ENCODE measurements around the gene TMC6. TPM values are rescaled to one million over a fixed set of nuclear protein-coding genes. Genes with fewer than 3 reads are reported as not detected.
"Not testable (repeated sequence)": the region's sequence is repeated elsewhere in the genome, so short reads cannot be mapped to it uniquely, and the experiment has no call there.

Gene TMC6
- total and polyA plus RNA-seq, 5 experiments from 2014 or later, result 186 to 819 (median 253) TPM

DNA sequence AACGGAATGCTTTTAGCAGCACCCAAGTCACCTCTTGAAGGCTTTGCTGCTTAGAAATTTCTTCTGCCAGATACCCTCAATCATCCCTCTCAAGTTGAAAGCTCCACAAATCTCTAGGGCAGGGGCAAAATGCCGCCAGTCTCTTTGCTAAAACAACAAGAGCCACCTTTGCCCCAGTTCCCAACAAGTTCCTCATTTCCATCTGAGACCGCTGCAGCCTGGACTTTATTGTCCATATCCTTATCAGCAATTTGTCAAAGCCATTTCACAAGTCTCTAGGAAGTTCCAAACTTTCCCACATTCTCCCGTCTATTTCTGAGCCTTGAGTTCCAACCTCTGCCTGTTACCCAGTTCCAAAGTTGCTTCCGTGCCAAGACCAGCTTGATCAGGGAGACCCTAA, 27.4 kb downstream of the TMC6 start:
- Mint-ChIP-seq H3K4me3 (no peak overlapping the region), H3K4me1 (peaks cover 0 to 2% (median 0%) of the 10 kb centered on the region in 4 donors), H3K36me3 (peaks cover 0 to 86% (median 25%) of the 10 kb centered on the region in 3 donors), H3K27me3 (no peaks in the 10 kb centered on the region), H3K27ac (peak overlapping the region in 5 of 10 donors; percentile 40 to 75 (median 56)), H3K9me3 (no peaks in the 10 kb centered on the region)
- ATAC-seq (no peak), DNase-seq (no peak)
- POLR2A ChIA-PET, result interaction anchor here (15.9 kb wide), 1 partner anchor 34 kb away, joined by 615 read pairs; the partner anchor contains the start of genes C17orf99, TMC6 and TMC8

DNA sequence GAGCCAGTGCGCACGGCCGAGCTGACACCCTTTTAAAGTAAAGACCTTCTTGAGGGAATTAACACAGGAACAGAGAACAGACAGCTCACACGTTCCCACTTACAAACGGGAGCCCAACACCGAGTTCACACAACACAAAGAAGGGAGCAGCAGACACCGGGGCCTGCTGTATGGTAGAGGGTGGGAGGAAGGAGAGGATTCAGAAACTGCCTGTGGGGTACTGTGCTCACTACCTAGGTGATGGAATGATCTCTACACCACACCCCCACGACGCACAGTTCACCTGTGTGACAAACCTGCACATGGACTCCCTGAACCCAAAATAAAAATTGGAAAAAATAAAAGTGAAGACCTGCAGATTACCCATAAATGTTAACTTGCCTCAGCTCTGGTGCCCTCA, 32.5 kb downstream of the TMC6 start:
- Mint-ChIP-seq H3K9me3 (no peaks in the 10 kb centered on the region), H3K27ac (peak overlapping the region in 2 of 10 donors; percentile 11 to 63)
- POLR2A ChIA-PET, result interaction anchor here (0.8 to 1.1 kb wide), 2 partner anchors 15 to 38 kb away, joined by 3 read pairs; no protein-coding TSS in a partner anchor

DNA sequence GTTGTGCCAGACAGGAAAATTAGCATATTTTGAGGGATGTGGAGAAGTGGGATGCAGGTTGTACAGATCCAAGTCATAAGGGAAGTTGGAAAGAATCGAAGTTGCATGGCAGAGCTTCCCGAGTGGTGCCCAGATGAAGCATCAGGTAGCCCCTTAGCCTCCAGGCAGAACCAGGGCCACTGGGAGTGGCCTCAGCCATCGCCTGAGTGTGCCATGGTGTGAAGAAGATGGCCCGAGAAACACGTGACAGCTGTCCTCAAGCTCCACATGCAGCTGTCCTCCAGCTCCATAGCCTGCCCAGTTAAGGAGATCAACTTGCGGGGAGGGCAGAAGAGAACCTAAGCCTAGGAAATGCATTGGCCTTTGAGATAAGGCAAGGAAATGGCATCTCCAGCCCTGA, 33.5 kb downstream of the TMC6 start:
- no peak for ATAC-seq
- Mint-ChIP-seq H3K27me3 (no peaks in the 10 kb centered on the region), H3K4me3 (no peak overlapping the region), H3K36me3 (peaks cover 0 to 95% (median 26%) of the 10 kb centered on the region in 3 donors), H3K27ac (peak overlapping the region in 2 of 10 donors; percentile 48 to 66), H3K9me3 (no peaks in the 10 kb centered on the region), H3K4me1 (no peaks in the 10 kb centered on the region)
- DNase-seq, result no peak
- POLR2A ChIA-PET, result no interaction called here

More for the DNA sequence above, 32.5 kb downstream of the TMC6 start:
- ATAC-seq, result no peak
- H3K4me1 Mint-ChIP-seq, result no peaks in the 10 kb centered on the region
- peaks cover 0 to 93% (median 26%) of the 10 kb centered on the region in 3 donors for H3K36me3 Mint-ChIP-seq
- no peak overlapping the region for H3K4me3 Mint-ChIP-seq
- no peak for DNase-seq
- no peaks in the 10 kb centered on the region for H3K27me3 Mint-ChIP-seq

- Mint-ChIP-seq H3K27me3 (no peaks in the 10 kb centered on the region), H3K36me3 (peaks cover 0 to 94% (median 21%) of the 10 kb centered on the region in 3 donors), H3K27ac (no peak overlapping the region)
Measured at GRCh38 chr17:78092794-78093324, 35.7 kb downstream of the TMC6 start.

DNA sequence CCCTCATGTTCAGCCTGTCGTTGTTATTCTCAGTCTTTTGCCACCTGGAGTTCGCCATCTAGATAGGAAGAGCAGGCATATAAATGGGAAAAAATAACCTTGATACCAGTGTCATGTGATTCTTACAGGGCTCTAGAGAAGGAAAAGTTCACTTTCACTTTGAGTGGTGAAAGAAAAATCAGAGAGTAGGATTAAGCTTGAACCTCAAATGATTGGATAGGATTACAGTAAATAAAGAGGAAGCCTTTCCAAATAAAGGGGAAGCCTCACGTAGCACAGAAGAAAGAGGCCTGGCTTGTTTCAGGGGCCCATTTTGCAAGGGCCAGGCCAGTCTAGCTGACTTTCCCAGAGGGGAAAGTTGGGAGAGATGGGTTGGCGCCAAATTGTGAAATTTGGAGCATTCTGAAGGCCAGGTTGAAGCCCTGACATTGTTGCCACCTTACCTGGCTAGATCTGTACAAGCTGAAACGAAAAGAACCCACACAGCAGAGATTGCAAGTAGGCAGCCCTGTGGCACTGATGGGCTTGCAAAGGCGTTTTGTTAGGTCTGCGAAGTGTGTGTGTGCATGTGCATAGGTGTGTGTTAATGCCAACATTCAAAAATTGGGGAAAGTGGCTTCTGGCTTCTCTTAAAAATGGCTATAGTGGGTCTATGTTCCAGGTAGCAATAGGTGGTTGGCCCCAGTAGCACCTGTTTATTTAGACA, 38.8 kb downstream of the TMC6 start:
- no peaks in the 10 kb centered on the region for H3K9me3 Mint-ChIP-seq
- DNase-seq (no peak), ATAC-seq (no peak)
- POLR2A ChIA-PET, result interaction anchor here (0.6 kb wide), 1 partner anchor 225 kb away, joined by 3 read pairs; no protein-coding TSS in a partner anchor
- H3K27ac Mint-ChIP-seq, result peak overlapping the region in 7 of 10 donors; percentile 27 to 81 (median 44)
- H3K27me3 Mint-ChIP-seq, result no peaks in the 10 kb centered on the region
- no peak overlapping the region for H3K4me3 Mint-ChIP-seq
- peaks cover 0 to 96% (median 21%) of the 10 kb centered on the region in 3 donors for H3K36me3 Mint-ChIP-seq
- peaks cover 0 to 3% (median 2%) of the 10 kb centered on the region in 4 donors for H3K4me1 Mint-ChIP-seq

More at GRCh38 chr17:78092794-78093324, 35.7 kb downstream of the TMC6 start:
- ATAC-seq, result no peak
- no peak for DNase-seq
- no peak overlapping the region for H3K4me3 Mint-ChIP-seq
- H3K4me1 Mint-ChIP-seq, result peaks cover 0 to 3% (median 2%) of the 10 kb centered on the region in 4 donors
- POLR2A ChIA-PET, result interaction anchor here (1.1 kb wide), 1 partner anchor 44 kb away, joined by 3 read pairs; no protein-coding TSS in a partner anchor
- H3K9me3 Mint-ChIP-seq, result no peaks in the 10 kb centered on the region

DNA sequence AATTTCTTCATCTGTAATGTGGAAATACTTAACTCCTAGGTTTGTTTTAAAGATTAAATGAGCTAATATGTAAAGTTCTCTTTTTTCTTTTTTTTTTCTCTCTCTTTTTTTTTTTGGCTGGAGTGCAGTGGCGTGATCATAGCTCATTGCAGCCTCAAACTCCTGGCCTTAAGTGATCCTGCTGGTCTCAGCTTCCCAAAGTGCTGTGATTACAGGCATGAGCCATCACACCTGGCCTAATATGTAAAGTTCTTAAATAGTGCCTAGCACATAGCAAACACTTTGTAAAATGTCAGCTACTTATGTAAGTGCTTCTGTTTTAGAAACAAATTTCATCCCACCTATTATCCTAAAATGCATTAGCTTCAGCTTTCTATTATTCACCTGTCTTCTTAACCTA, 40.0 kb downstream of the TMC6 start:
- no peaks in the 10 kb centered on the region for H3K27me3 Mint-ChIP-seq
- no peak for DNase-seq
- no peak overlapping the region for H3K4me3 Mint-ChIP-seq
- peak overlapping the region in 4 of 10 donors; percentile 32 to 71 (median 52) for H3K27ac Mint-ChIP-seq
- no peaks in the 10 kb centered on the region for H3K9me3 Mint-ChIP-seq
- H3K4me1 Mint-ChIP-seq, result peaks cover 0 to 3% (median 2%) of the 10 kb centered on the region in 4 donors
- H3K36me3 Mint-ChIP-seq, result peaks cover 0 to 95% (median 24%) of the 10 kb centered on the region in 3 donors
- no peak for ATAC-seq
- POLR2A ChIA-PET, result interaction anchor here (0.6 kb wide), 1 partner anchor 60 kb away, joined by 10 read pairs; no protein-coding TSS in a partner anchor

DNA sequence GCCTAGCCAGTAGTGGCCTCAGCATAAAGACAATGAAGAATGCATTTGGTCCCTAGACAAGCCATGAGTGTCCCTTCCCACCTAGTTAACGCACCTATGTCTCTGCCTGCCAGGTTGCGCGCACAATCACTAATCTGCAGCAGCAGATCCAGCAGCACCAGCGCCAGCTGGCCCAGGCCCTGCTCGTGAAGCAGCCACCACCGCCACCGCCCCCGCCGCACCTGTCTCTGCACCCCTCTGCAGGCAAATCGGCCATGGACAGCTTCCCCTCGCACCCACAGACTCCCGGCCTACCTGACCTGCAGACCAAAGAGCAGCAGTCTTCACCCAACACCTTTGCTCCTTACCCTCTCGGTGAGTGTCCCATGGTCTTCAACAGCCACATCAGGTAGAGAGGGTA, 41.8 kb downstream of the TMC6 start:
- no peak for DNase-seq
- Mint-ChIP-seq H3K4me1 (peaks cover 0 to 3% (median 2%) of the 10 kb centered on the region in 4 donors), H3K27ac (peak overlapping the region in 4 of 10 donors; percentile 53 to 67 (median 60)), H3K9me3 (no peaks in the 10 kb centered on the region), H3K36me3 (peaks cover 0 to 95% (median 24%) of the 10 kb centered on the region in 3 donors), H3K27me3 (no peaks in the 10 kb centered on the region), H3K4me3 (no peak overlapping the region)
- POLR2A ChIA-PET, result no interaction called here
- ATAC-seq, result no peak

DNA sequence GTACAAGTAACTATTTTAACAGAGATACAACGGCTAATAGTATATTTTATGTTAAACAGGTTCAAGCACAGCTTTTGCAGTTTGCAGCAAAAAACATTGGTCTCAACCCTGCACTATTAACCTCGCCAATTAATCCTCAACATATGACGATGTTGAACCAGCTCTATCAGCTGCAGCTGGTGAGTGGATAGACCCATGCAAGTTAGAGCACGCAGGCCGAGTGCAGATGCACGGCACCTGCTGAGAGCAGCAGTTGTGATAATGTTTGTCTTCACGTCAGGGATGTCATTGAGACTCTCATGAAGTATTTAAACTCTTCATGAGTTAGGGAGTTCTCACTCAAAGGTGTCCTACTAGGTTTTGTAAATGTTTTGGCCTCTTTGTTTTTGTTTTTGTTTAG, 45.6 kb downstream of the TMC6 start:
- no peak overlapping the region for H3K27ac Mint-ChIP-seq
- POLR2A ChIA-PET, result interaction anchor here (0.6 kb wide), 1 partner anchor 1004 kb away, joined by 5 read pairs; no protein-coding TSS in a partner anchor

GRCh38 chr17:78082355-78082872, 46.1 kb downstream of the TMC6 start:
- DNase-seq, H3K4me1 Mint-ChIP-seq, H3K9me3 Mint-ChIP-seq, ATAC-seq, H3K27me3 Mint-ChIP-seq, H3K4me3 Mint-ChIP-seq: not testable (repeated sequence)
- POLR2A ChIA-PET, result interaction anchor here (0.6 kb wide), 2 partner anchors 106 to 1004 kb away, joined by 4 to 5 read pairs; no protein-coding TSS in a partner anchor
- Mint-ChIP-seq H3K36me3 (peaks cover 0 to 98% (median 18%) of the 10 kb centered on the region in 3 donors), H3K27ac (peak overlapping the region in 1 of 10 donors; percentile 80)

More for the DNA sequence above, 45.6 kb downstream of the TMC6 start:
- Mint-ChIP-seq H3K36me3 (peaks cover 0 to 97% (median 22%) of the 10 kb centered on the region in 3 donors), H3K4me1 (peaks cover 0 to 2% (median 0%) of the 10 kb centered on the region in 4 donors), H3K27me3 (no peaks in the 10 kb centered on the region), H3K9me3 (no peaks in the 10 kb centered on the region), H3K4me3 (no peak overlapping the region)
- DNase-seq (no peak), ATAC-seq (no peak)

GRCh38 chr17:78081551-78081950, 47.0 kb downstream of the TMC6 start:
- H3K9me3 Mint-ChIP-seq, result no peaks in the 10 kb centered on the region
- POLR2A ChIA-PET, result no interaction called here
- no peak for ATAC-seq
- peaks cover 0 to 2% (median under 1%) of the 10 kb centered on the region in 4 donors for H3K4me1 Mint-ChIP-seq
- H3K27ac Mint-ChIP-seq, result no peak overlapping the region
- H3K36me3 Mint-ChIP-seq, result peaks cover 0 to 98% (median 17%) of the 10 kb centered on the region in 3 donors
- no peak overlapping the region for H3K4me3 Mint-ChIP-seq
- no peaks in the 10 kb centered on the region for H3K27me3 Mint-ChIP-seq
- no peak for DNase-seq

DNA sequence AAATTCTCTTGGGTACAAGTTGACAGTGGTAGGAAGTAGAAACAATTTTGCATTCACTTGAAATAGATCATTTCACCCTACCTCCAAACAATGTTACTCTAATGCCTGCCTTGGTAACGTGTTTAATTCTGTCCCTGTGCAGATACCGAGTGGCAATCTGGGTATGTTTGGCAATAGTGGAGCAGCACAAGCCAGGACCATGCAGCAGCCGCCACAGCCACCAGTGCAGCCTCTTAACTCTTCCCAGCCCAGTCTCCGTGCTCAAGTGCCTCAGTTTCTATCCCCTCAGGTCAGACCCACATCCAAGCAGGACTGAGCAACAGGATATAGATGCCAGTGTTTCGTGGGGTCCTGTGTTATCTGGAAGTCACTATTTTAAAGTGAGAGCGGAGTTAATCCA, 49.3 kb downstream of the TMC6 start:
- Mint-ChIP-seq H3K4me1 (peaks cover 0 to 4% (median 0%) of the 10 kb centered on the region in 4 donors), H3K36me3 (peaks cover 0 to 99% (median 25%) of the 10 kb centered on the region in 3 donors), H3K4me3 (no peak overlapping the region), H3K27me3 (no peaks in the 10 kb centered on the region), H3K27ac (peak overlapping the region in 3 of 10 donors; percentile 29 to 58 (median 43)), H3K9me3 (no peaks in the 10 kb centered on the region)
- DNase-seq (no peak), ATAC-seq (no peak)
- POLR2A ChIA-PET, result no interaction called here

DNA sequence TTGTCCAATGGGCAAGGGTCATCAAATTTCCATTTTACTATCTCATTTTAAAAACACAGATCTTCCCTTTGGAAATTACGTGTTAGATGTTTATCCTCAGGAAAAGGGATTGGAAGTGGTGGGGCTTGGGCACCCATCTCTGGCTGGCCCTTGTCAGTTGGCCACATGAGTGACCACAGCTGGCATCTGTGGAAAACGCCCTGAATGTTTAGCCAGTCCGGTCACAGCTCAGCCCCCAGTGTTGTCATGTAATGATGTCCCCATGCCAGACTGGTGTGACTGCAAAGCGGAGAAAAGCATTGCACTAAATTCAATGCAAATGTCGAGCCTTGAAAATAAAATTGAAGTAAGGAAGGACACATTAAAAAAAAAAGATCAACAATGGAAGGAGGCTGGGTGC, 53.0 kb downstream of the TMC6 start:
- peak overlapping the region in 3 of 10 donors; percentile 10 to 65 (median 52) for H3K27ac Mint-ChIP-seq
- no peaks in the 10 kb centered on the region for H3K27me3 Mint-ChIP-seq
- peaks cover 0 to 98% (median 25%) of the 10 kb centered on the region in 3 donors for H3K36me3 Mint-ChIP-seq
- H3K4me1 Mint-ChIP-seq, result peaks cover 0 to 4% (median 0%) of the 10 kb centered on the region in 4 donors
- DNase-seq (no peak), ATAC-seq (no peak)
- no peaks in the 10 kb centered on the region for H3K9me3 Mint-ChIP-seq
- H3K4me3 Mint-ChIP-seq, result no peak overlapping the region
- POLR2A ChIA-PET, result interaction anchor here (0.7 kb wide), 1 partner anchor 12 kb away, joined by 3 read pairs; no protein-coding TSS in a partner anchor
